OCI-LY3 (cell line): ENCODE results near the gene CEP112.

Experiments
- CTCF ChIP-seq: fragments of 200-600, 300-600 bp; sonication (generic); IDR thresholded peaks from 2 replicates; pipeline ENCODE4 v1.5.1; 2014; ENCODE audit warnings: antibody characterized with exemption, low read length, low read depth
- EZH2phosphoT487 ChIP-seq: fragments of 200-600 bp; shearing (Covaris generic); IDR thresholded peaks from 2 replicates; pipeline ENCODE4 v1.6.1; 2018; ENCODE audit warnings: antibody characterized with exemption, mixed run types, low read depth

- TF ChIP-seq CTCF (no peak), EZH2phosphoT487 (no peak)
These were observed 604.3 kb downstream of the CEP112 start for GRCh38 chr17:65587534-65588180.
